Glutamatergic neuron (in vitro differentiated cells): ENCODE data around the gene RBM19. TPM values are rescaled to one million over a fixed set of nuclear protein-coding genes. Genes with fewer than 3 reads are reported as not detected.

Source experiments
- DNase-seq: peaks from one replicate; pipeline ENCODE4 v3.0.0; 2022
- H3K27ac Mint-ChIP-seq: one replicate; pipeline ENCODE4 v1.8.0; 2020; ENCODE audit warnings: mild to moderate bottlenecking, mixed read lengths, inconsistent platforms; ENCODE audit not compliant: unreplicated experiment
- H3K27me3 Mint-ChIP-seq: one replicate; pipeline ENCODE4 v1.8.0; 2020; ENCODE audit warnings: mild to moderate bottlenecking, moderate library complexity, mixed read lengths, inconsistent platforms; ENCODE audit not compliant: unreplicated experiment
- H3K36me3 Mint-ChIP-seq: one replicate; pipeline ENCODE4 v1.8.0; 2020; ENCODE audit warnings: mild to moderate bottlenecking, mixed read lengths, inconsistent platforms; ENCODE audit not compliant: unreplicated experiment
- H3K4me1 Mint-ChIP-seq: one replicate; pipeline ENCODE4 v1.8.0; 2020; ENCODE audit warnings: mild to moderate bottlenecking, low read depth, mixed read lengths, inconsistent platforms; ENCODE audit not compliant: unreplicated experiment
- H3K4me3 Mint-ChIP-seq: one replicate; pipeline ENCODE4 v1.8.0; 2020; ENCODE audit warnings: mild to moderate bottlenecking, mixed read lengths, inconsistent platforms; ENCODE audit not compliant: unreplicated experiment
- H3K9me3 Mint-ChIP-seq: one replicate; pipeline ENCODE4 v1.8.0; 2020; ENCODE audit warnings: mild to moderate bottlenecking, moderate library complexity, mixed read lengths, inconsistent platforms; ENCODE audit not compliant: unreplicated experiment
- total RNA-seq: library from RNA; stranded (reverse); fragmentation: NEBNext Ultra II Directional; extraction: Animal tissue kit (Norgen Biotek cat#: 25700); gene quantifications from one replicate; pipeline ENCODE4 v1.2.1, GENCODE V29; 2021; ENCODE audit not compliant: unreplicated experiment
- TF ChIP-seq, protein P1 (sequence below): fragments of 200-600 bp; sonication (generic); IDR thresholded peaks from one replicate; pipeline ENCODE4 v1.5.0; 2021; ENCODE audit not compliant: partially characterized antibody, unreplicated experiment

RBM19 gene
- total RNA-seq, 1 donor from 2014 or later = 27.4 TPM

DNA sequence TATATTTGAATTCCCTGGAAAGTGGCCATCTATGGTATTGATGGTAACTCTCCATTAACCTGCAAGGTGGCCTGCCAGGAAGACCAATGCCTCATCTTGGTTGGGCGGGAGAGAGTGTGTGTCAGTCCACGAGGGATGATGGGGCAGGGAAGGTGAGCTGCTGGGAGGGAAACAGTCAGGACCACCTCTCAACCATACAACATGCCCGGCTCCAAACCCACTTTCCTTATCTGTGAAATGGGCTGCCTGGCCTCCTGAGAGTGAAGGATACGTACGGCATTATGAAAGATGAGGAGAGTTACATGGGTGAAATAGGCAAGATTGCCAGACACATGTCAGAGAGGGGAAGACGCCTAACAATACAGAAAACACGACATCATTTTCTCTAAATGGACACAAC, 70.9 kb downstream of the RBM19 start:
- Mint-ChIP-seq H3K9me3 (no peaks in the 10 kb centered on the region), H3K4me3 (no peak overlapping the region), H3K4me1 (peaks cover 12% of the 10 kb centered on the region), H3K27me3 (peaks cover 2% of the 10 kb centered on the region), H3K27ac (no peak overlapping the region), H3K36me3 (no peaks in the 10 kb centered on the region)
- DNase-seq = no peak
- TF ChIP-seq, protein P1, sequence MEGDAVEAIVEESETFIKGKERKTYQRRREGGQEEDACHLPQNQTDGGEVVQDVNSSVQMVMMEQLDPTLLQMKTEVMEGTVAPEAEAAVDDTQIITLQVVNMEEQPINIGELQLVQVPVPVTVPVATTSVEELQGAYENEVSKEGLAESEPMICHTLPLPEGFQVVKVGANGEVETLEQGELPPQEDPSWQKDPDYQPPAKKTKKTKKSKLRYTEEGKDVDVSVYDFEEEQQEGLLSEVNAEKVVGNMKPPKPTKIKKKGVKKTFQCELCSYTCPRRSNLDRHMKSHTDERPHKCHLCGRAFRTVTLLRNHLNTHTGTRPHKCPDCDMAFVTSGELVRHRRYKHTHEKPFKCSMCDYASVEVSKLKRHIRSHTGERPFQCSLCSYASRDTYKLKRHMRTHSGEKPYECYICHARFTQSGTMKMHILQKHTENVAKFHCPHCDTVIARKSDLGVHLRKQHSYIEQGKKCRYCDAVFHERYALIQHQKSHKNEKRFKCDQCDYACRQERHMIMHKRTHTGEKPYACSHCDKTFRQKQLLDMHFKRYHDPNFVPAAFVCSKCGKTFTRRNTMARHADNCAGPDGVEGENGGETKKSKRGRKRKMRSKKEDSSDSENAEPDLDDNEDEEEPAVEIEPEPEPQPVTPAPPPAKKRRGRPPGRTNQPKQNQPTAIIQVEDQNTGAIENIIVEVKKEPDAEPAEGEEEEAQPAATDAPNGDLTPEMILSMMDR = no peak

DNA sequence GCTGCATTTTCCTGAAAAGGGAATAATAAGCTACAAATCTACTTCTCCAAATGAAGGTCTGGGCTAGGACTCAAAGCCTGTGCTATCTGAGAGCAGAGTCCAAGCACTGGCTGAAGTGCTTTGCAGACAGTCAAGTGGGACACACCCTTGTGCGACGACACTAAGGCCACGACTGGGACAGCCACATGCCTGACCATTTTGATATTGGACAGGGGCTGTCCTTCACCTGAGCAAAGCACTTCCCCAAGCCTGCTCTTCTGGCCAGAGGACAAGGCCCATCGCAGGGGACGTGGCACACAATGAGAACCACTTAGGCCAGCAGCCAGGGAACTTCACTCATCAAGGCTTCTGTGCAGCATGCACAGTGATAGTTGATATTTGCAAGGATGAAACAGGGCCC, 71.4 kb downstream of the RBM19 start:
- TF ChIP-seq, protein P1 = no peak

GRCh38 chr12:113893221-113893620, 72.9 kb downstream of the RBM19 start:
- H3K4me3 Mint-ChIP-seq = no peak overlapping the region
- peaks cover 19% of the 10 kb centered on the region for H3K4me1 Mint-ChIP-seq
- TF ChIP-seq, protein P1 = no peak
- peaks cover 3% of the 10 kb centered on the region for H3K27me3 Mint-ChIP-seq
- no peaks in the 10 kb centered on the region for H3K9me3 Mint-ChIP-seq
- H3K27ac Mint-ChIP-seq = no peak overlapping the region
- no peaks in the 10 kb centered on the region for H3K36me3 Mint-ChIP-seq
- DNase-seq = no peak

More for the DNA sequence above, 71.4 kb downstream of the RBM19 start:
- Mint-ChIP-seq H3K27ac (no peak overlapping the region), H3K27me3 (peaks cover 3% of the 10 kb centered on the region), H3K4me1 (peaks cover 12% of the 10 kb centered on the region), H3K36me3 (no peaks in the 10 kb centered on the region), H3K9me3 (no peaks in the 10 kb centered on the region), H3K4me3 (no peak overlapping the region)
- DNase-seq = no peak

GRCh38 chr12:113892556-113892955, 73.6 kb downstream of the RBM19 start:
- TF ChIP-seq, protein P1 = no peak
- no peak for DNase-seq
- Mint-ChIP-seq H3K9me3 (no peaks in the 10 kb centered on the region), H3K27ac (no peak overlapping the region), H3K27me3 (peaks cover 3% of the 10 kb centered on the region), H3K36me3 (no peaks in the 10 kb centered on the region), H3K4me3 (no peak overlapping the region), H3K4me1 (peaks cover 21% of the 10 kb centered on the region)

DNA sequence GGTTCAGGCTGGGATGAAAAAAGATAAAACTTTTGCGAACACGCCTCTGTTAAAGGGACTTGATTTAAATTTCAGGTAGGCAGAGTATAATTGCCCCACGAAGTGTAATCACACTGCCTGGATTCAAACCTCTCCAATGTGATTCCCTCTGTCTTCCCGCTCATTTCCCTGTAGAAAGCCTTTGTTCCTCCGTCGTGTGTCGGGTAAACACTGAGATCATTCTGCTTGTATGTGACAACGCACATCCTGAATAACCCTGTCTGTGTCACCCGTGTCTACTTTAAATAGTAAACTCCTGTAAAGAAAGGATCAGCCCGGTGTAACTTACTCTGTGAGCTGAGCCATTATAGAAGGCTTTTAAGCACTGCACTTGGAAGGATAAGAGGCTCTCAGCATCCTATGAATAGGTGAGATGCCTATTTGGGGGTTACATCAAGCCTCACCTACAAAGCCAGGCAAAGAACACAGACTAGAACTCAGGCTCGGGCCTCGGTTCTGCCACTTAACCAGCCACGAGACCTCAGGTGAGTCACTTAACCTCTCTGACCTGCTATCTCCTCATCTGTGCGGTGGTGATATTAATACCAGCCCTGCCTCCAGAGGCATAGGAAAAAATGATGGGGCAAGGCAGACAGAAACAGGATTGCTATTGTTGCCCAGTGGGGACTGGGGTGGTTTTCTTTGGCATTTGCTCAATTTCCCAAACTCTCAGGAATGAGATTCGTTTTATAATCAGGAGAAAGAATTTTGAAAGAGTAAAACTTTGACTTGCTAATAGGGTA, 74.2 kb downstream of the RBM19 start:
- peaks cover 21% of the 10 kb centered on the region for H3K4me1 Mint-ChIP-seq

More for the DNA sequence above, 74.2 kb downstream of the RBM19 start:
- H3K9me3 Mint-ChIP-seq = no peaks in the 10 kb centered on the region
- peaks cover 3% of the 10 kb centered on the region for H3K27me3 Mint-ChIP-seq
- TF ChIP-seq, protein P1 = no peak
- no peak overlapping the region for H3K4me3 Mint-ChIP-seq
- DNase-seq = no peak
- H3K27ac Mint-ChIP-seq = no peak overlapping the region
- H3K36me3 Mint-ChIP-seq = no peaks in the 10 kb centered on the region
